ENCODE results near the gene DRG1.

The DRG1 gene

DNA sequence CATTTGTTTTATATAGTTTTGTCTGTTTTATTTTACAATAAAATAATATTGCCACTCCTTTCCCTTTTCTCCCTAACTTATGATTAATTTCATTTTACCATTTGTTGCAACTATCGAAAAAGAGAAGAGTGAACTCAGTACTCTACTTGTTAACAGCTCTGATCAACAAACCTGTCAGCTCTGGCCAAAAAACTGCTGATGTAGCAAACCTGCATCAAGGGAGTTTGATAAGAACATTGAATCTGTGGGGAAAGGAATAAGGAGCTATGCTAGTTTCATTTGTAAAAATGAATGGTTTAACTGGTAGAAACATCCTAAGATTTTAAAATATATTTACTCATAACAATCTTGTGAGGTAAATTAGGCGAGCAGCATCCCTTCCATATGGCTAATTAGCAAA is 47.4 kb downstream of the DRG1 start:
- in situ Hi-C loops (cut with MboI; ENCODE audit: low sequenced_read_pairs, unreplicated experiment) = no loop called here
- no peak for DNase-seq (ENCODE audit: low spot score)
- TF ChIP-seq, protein P1, sequence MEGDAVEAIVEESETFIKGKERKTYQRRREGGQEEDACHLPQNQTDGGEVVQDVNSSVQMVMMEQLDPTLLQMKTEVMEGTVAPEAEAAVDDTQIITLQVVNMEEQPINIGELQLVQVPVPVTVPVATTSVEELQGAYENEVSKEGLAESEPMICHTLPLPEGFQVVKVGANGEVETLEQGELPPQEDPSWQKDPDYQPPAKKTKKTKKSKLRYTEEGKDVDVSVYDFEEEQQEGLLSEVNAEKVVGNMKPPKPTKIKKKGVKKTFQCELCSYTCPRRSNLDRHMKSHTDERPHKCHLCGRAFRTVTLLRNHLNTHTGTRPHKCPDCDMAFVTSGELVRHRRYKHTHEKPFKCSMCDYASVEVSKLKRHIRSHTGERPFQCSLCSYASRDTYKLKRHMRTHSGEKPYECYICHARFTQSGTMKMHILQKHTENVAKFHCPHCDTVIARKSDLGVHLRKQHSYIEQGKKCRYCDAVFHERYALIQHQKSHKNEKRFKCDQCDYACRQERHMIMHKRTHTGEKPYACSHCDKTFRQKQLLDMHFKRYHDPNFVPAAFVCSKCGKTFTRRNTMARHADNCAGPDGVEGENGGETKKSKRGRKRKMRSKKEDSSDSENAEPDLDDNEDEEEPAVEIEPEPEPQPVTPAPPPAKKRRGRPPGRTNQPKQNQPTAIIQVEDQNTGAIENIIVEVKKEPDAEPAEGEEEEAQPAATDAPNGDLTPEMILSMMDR (IDR thresholded peaks at IDR 0.05; ENCODE audit: borderline replicate concordance, control extremely low read depth, extremely low read depth, insufficient read depth, missing control alignments) = no peak

DNA sequence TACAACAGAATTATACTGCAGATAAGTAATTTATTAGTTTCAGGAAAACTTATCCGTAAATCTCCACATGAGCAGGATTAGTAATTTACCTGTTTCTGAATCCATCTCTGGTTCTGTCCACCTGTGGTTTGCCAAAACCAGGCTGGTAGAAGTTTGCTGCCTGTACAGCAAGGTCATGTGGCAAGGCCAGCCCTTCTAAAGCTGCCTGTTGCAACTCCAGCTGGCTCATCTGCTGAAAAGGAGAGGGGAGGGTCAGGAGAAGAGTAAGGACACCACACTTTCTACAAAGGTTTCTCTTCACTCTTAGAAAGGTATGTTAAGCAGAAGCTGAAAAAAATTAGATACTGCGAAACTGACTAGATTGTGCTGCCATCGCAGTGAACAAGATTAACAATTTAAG is 47.9 kb downstream of the DRG1 start:
- no peak for DNase-seq (ENCODE audit: low spot score)
- TF ChIP-seq, protein P1 (IDR thresholded peaks at IDR 0.05; ENCODE audit: borderline replicate concordance, control extremely low read depth, extremely low read depth, insufficient read depth, missing control alignments) = no peak
- in situ Hi-C loops (cut with MboI; ENCODE audit: low sequenced_read_pairs, unreplicated experiment) = no loop called here

DNA sequence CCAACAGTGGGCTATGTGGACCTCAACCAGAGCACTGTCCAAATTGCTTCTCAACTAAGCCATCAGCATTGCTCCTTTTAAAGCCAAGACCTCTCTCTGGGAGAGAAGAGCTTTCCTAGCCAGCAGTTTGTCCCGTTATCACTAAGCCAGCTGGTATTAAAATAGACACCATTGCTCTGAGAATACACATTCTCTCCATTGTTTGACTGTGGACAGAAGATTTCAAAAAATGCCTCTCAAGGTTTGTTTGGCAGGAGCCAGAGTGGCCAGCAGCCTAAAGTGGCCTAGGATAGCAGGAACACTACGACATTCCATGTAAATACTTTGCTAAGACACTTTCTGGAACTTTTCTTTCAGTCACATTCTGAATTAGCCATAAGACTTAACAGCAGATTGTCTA is 49.0 kb downstream of the DRG1 start:
- TF ChIP-seq, protein P1 (IDR thresholded peaks at IDR 0.05; ENCODE audit: borderline replicate concordance, control extremely low read depth, extremely low read depth, insufficient read depth, missing control alignments) = no peak
- in situ Hi-C loops (cut with MboI; ENCODE audit: low sequenced_read_pairs, unreplicated experiment) = no loop called here
- DNase-seq (ENCODE audit: low spot score) = no peak

DNA sequence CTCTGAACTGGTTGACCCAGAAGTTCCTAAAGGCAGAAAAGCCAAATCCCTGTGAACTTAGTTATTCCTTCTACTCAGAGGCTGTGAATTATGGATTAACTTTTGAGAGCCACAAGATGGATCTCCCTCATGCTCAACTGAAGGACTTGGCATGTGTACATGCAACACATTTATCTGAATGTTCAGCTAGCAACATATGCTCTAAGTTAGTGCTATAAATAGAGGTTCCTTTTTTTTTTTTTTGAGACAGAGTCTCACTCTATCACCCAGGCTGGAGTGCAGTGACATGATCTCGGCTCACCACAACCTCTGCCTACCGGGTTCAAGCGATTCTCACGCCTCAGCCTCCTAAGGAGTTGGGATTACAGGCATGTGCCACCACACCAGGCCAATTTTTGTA is 50.1 kb downstream of the DRG1 start:
- no peak for DNase-seq (ENCODE audit: low spot score)
- TF ChIP-seq, protein P1 (IDR thresholded peaks at IDR 0.05; ENCODE audit: borderline replicate concordance, control extremely low read depth, extremely low read depth, insufficient read depth, missing control alignments) = no peak
- in situ Hi-C loops (cut with MboI; ENCODE audit: low sequenced_read_pairs, unreplicated experiment) = no loop called here

DNA sequence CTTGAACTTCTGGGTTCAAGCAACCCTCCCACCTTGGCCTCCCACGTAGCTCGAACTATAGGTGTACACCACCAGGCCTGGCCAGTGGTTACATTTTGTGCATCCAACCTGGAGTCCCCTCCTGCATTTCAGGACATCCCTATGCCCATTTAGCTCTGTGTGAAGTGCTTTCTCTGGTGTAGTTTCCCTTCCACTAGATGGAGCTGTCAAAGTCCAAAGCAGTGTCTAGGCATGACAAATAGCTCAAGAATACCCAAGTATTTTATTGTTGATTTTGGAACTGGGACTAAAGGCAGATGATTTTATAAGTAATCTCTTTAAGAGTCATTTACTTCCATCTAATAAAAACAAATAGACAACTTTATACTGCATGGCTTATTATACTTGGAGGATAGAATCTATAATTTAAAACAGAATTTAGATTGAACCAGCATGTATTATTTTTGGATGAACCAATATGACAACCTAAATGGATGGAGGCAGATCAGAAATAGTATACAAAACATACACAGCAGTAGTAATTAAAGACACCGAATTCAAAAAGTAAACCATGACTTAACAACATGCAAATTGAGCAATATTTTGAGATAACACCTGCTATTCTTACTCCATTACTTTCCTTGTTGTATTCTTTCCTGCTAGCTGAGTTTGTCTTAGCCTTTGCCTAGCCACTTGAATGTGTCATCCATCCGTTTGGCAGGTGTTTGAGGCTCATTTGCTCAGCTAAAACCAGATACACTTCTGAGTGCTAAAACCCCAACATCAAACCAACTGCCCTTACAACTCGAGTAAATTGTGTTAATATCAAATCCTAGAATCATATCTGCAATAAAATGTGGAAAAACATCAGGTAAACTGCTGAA is 52.5 kb downstream of the DRG1 start:
- in situ Hi-C loops (cut with MboI; ENCODE audit: low sequenced_read_pairs, unreplicated experiment) = no loop called here
- DNase-seq (ENCODE audit: low spot score) = peak; percentile 41
- TF ChIP-seq, protein P1 (IDR thresholded peaks at IDR 0.05; ENCODE audit: borderline replicate concordance, control extremely low read depth, extremely low read depth, insufficient read depth, missing control alignments) = peak; percentile 39

DNA sequence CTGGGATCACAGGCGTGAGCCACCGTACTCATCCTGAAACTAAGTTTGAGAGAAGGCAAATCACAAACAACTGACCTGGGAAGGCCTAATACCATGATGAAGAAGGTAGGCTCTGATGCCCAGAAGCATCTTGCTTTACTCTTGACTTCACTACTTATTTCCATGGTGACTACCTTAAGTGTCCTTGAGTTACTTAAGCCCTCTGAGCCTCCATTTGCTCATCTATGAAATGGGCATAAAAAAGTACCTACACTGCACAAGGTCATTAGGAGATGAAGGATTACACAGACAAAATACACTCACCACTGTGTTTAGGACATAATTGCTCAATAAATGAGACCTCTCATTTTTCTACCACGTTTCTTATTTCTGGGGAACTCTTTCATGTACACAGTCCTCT is 62.3 kb downstream of the DRG1 start:
- DNase-seq (ENCODE audit: low spot score) = no peak
- in situ Hi-C loops (cut with MboI; ENCODE audit: low sequenced_read_pairs, unreplicated experiment) = no loop called here
- TF ChIP-seq, protein P1 (IDR thresholded peaks at IDR 0.05; ENCODE audit: borderline replicate concordance, control extremely low read depth, extremely low read depth, insufficient read depth, missing control alignments) = no peak

Measured in GM13976 (cell line).